HG02678 (cell line): ENCODE data around the gene OGFR.

Experiments used
- ATAC-seq: cut with Tn5 transposase; IDR thresholded peaks from one replicate; pipeline ENCODE4 v1.9.1; 2021; ENCODE audit warnings: mild to moderate bottlenecking, moderate library complexity; ENCODE audit not compliant: unreplicated experiment

Gene OGFR

GRCh38 chr20:62824476-62825332 lies 20.1 kb downstream of the OGFR start:
- ATAC-seq, result no peak

GRCh38 chr20:62825333-62825985 lies 20.8 kb downstream of the OGFR start:
- no peak for ATAC-seq

- no peak for ATAC-seq
These were observed 21.5 kb downstream of the OGFR start for GRCh38 chr20:62825986-62826645.

- ATAC-seq, result no peak
These were observed 22.1 kb downstream of the OGFR start for GRCh38 chr20:62826646-62827310.

GRCh38 chr20:62827311-62828038 lies 22.8 kb downstream of the OGFR start:
- ATAC-seq, result no peak

GRCh38 chr20:62828051-62828450 lies 23.4 kb downstream of the OGFR start:
- ATAC-seq, result no peak

GRCh38 chr20:62828511-62829230 lies 24.0 kb downstream of the OGFR start:
- ATAC-seq, result no peak

GRCh38 chr20:62829231-62830230 lies 24.9 kb downstream of the OGFR start:
- no peak for ATAC-seq

GRCh38 chr20:62830251-62830650 lies 25.6 kb downstream of the OGFR start:
- no peak for ATAC-seq

GRCh38 chr20:62830821-62831220 lies 26.2 kb downstream of the OGFR start:
- no peak for ATAC-seq

- ATAC-seq, result no peak
These were observed 26.7 kb downstream of the OGFR start for GRCh38 chr20:62831361-62831788.

- no peak for ATAC-seq
These were observed 27.2 kb downstream of the OGFR start for GRCh38 chr20:62831854-62832211.

GRCh38 chr20:62832212-62832922 lies 27.7 kb downstream of the OGFR start:
- peak; percentile 67 for ATAC-seq

GRCh38 chr20:62832951-62833391 lies 28.3 kb downstream of the OGFR start:
- ATAC-seq, result peak; percentile 33

GRCh38 chr20:62834967-62835730 lies 30.5 kb downstream of the OGFR start:
- no peak for ATAC-seq

GRCh38 chr20:62835931-62836861 lies 31.6 kb downstream of the OGFR start:
- ATAC-seq, result no peak
